Left ventricle myocardium inferior (tissue), 1 donor: Measurements from ENCODE around the gene NHLH1. TPM values are rescaled to one million over a fixed set of nuclear protein-coding genes. Genes with fewer than 3 reads are reported as not detected.

Experiments used
- DNase-seq: peaks from one replicate; pipeline ENCODE4 v3.0.0-alpha.2; 2020
- H3K27ac ChIP-seq: fragments of 200-600 bp; replicated peaks from 2 replicates; pipeline ENCODE4 v1.8.0; 2021
- H3K27me3 ChIP-seq: fragments of 200-600 bp; 2 replicates; pipeline ENCODE4 v1.8.0; 2021; ENCODE audit warnings: low read depth
- H3K36me3 ChIP-seq: fragments of 200-600 bp; 2 replicates; pipeline ENCODE4 v1.8.0; 2021
- H3K4me1 ChIP-seq: fragments of 200-600 bp; 2 replicates; pipeline ENCODE4 v1.8.0; 2021
- H3K4me3 ChIP-seq: fragments of 200-600 bp; 2 replicates; pipeline ENCODE4 v1.8.0; 2021; ENCODE audit warnings: mild to moderate bottlenecking, moderate library complexity
- H3K9me3 ChIP-seq: fragments of 200-600 bp; replicated peaks from 2 replicates; pipeline ENCODE4 v1.8.0; 2021
- CTCF ChIP-seq: fragments of 200-600 bp; IDR thresholded peaks from 2 replicates; pipeline ENCODE4 v1.8.0; 2021; ENCODE audit warnings: antibody characterized with exemption, mild to moderate bottlenecking, borderline replicate concordance
- intact Hi-C: fragments of 100-400 bp; cut with micrococcal nuclease; formaldehyde crosslinking; loops from one replicate; pipeline ENCODE4 v1.11.0; 2022
- long read RNA-seq: library from polyadenylated mRNA; unstranded; transcript quantifications from one replicate; pipeline ENCODE4 v2.0.0, GENCODE V29; 2021
- total RNA-seq: library from RNA; stranded (reverse); fragmentation: NEBNext Ultra II Directional; extraction: Animal tissue kit (Norgen Biotek cat#: 25700); gene quantifications from one replicate; pipeline ENCODE4 v1.2.1, GENCODE V29; 2021
- donor health status: DM: no; HTN: yes; CAD: no; lungs with severe emphysema.

The NHLH1 gene
- not detected for total RNA-seq
- long read RNA-seq, partial matches to known transcripts = 0 of 1 reads
- long read RNA-seq, other reads (novel, unspliced or antisense) = 1 of 1 reads

- Histone ChIP-seq H3K27ac (no peak within 1 kb of the TSS), H3K4me1 (no peaks in the 10 kb centered on the region), H3K27me3 (peaks cover 50% of the 10 kb centered on the region), H3K36me3 (no peaks in the 10 kb centered on the region), H3K4me3 (no peak within 1 kb of the TSS), H3K9me3 (no peaks in the 10 kb centered on the region)
- DNase-seq = no peak
- intact Hi-C loops = no loop called here
- TF ChIP-seq CTCF = no peak
Measured at GRCh38 chr1:160366731-160367515, at the start of gene NHLH1. TSS of gene NHLH1 (plus strand) at chr1:160367071. CDS start at chr1:160370732, 3,661 bp downstream.

- intact Hi-C loops = no loop called here
- no peak for DNase-seq
- H3K27me3 ChIP-seq = no peaks in the 10 kb centered on the region
- no peak overlapping the region for H3K4me3 ChIP-seq
- no peaks in the 10 kb centered on the region for H3K9me3 ChIP-seq
- H3K27ac ChIP-seq = no peak overlapping the region
- TF ChIP-seq CTCF = no peak
- H3K36me3 ChIP-seq = peaks cover 82% of the 10 kb centered on the region
- peaks cover 10% of the 10 kb centered on the region for H3K4me1 ChIP-seq
Measured at GRCh38 chr1:160322831-160323230, 44.0 kb upstream of the NHLH1 start.

- Histone ChIP-seq H3K36me3 (peaks cover 91% of the 10 kb centered on the region), H3K27me3 (no peaks in the 10 kb centered on the region), H3K9me3 (no peaks in the 10 kb centered on the region), H3K4me1 (peaks cover 10% of the 10 kb centered on the region), H3K4me3 (no peak overlapping the region), H3K27ac (no peak overlapping the region)
- intact Hi-C loops = no loop called here
- no peak for TF ChIP-seq CTCF
- no peak for DNase-seq
Measured at GRCh38 chr1:160325252-160325651, 41.6 kb upstream of the NHLH1 start.

- Histone ChIP-seq H3K4me3 (no peak overlapping the region), H3K27ac (no peak overlapping the region), H3K9me3 (no peaks in the 10 kb centered on the region), H3K36me3 (peaks cover 99% of the 10 kb centered on the region), H3K27me3 (no peaks in the 10 kb centered on the region), H3K4me1 (peaks cover 10% of the 10 kb centered on the region)
- no peak for DNase-seq
- TF ChIP-seq CTCF = no peak
- intact Hi-C loops = no loop called here
Measured at GRCh38 chr1:160326418-160326817, 40.5 kb upstream of the NHLH1 start.

GRCh38 chr1:160328184-160328583 lies 38.7 kb upstream of the NHLH1 start:
- no peak for TF ChIP-seq CTCF
- Histone ChIP-seq H3K27me3 (no peaks in the 10 kb centered on the region), H3K9me3 (no peaks in the 10 kb centered on the region), H3K27ac (no peak overlapping the region), H3K4me3 (no peak overlapping the region), H3K36me3 (peaks cover 100% of the 10 kb centered on the region), H3K4me1 (peaks cover 10% of the 10 kb centered on the region)
- intact Hi-C loops = no loop called here
- DNase-seq = no peak
